ENCODE results near the gene PPME1.

The PPME1 gene

DNA sequence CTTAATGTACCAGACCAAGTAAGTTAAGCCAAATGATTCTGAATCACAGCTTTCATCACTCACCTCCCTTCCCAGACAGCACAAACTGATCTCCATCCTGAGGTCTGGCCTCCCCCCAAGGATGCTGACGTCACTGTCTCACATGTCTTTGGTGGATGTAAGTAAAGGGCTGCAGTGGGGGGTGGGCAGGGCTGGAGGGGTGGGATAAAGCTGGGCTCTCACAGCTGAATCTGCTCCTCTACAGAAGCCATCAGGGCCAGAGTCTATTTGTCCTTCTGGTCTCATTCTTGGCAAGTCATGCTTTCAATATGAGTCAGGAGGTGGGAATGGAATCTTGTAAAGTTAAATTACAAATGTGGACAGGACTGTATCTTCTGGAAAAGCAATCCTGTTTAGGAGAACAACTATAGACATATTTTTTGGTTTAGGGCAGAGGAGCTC lies 107.7 kb downstream of the PPME1 start:
- Histone ChIP-seq H3F3A (ENCODE audit: control insufficient read depth, insufficient read depth) (no peaks in the 10 kb centered on the region), H3K4me3 (ENCODE audit: low read length) (no peak overlapping the region), H3K4me1 (ENCODE audit: control insufficient read depth, low read length) (no peaks in the 10 kb centered on the region), H3K4me2 (ENCODE audit: low read length) (no peak overlapping the region), H3K79me2 (ENCODE audit: control insufficient read depth, low read length) (no peaks in the 10 kb centered on the region), H3K36me3 (ENCODE audit: control insufficient read depth, low read length) (no peaks in the 10 kb centered on the region), H3K27ac (ENCODE audit: low read depth, low read length) (no peak overlapping the region), H3K9me3 (ENCODE audit: control insufficient read depth, insufficient read depth, low read length) (no peaks in the 10 kb centered on the region), H3K27me3 (ENCODE audit: control insufficient read depth, low read length) (peaks cover 14% of the 10 kb centered on the region; the same call in 1 of the 2 replicates), H4K20me1 (ENCODE audit: control insufficient read depth, insufficient read depth, low read depth, low read length) (no peaks in the 10 kb centered on the region), H3K9me2 (replicated peaks; ENCODE audit: control insufficient read depth, low read length) (no peaks in the 10 kb centered on the region)
- no peak for TF ChIP-seq EZH2phosphoT487 (IDR thresholded peaks at IDR 0.05; ENCODE audit: borderline replicate concordance, low read length)
- TF ChIP-seq, protein P1, sequence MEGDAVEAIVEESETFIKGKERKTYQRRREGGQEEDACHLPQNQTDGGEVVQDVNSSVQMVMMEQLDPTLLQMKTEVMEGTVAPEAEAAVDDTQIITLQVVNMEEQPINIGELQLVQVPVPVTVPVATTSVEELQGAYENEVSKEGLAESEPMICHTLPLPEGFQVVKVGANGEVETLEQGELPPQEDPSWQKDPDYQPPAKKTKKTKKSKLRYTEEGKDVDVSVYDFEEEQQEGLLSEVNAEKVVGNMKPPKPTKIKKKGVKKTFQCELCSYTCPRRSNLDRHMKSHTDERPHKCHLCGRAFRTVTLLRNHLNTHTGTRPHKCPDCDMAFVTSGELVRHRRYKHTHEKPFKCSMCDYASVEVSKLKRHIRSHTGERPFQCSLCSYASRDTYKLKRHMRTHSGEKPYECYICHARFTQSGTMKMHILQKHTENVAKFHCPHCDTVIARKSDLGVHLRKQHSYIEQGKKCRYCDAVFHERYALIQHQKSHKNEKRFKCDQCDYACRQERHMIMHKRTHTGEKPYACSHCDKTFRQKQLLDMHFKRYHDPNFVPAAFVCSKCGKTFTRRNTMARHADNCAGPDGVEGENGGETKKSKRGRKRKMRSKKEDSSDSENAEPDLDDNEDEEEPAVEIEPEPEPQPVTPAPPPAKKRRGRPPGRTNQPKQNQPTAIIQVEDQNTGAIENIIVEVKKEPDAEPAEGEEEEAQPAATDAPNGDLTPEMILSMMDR (IDR thresholded peaks at IDR 0.05; ENCODE audit: low read depth, low read length, poor library complexity, severe bottlenecking), result no peak

DNA sequence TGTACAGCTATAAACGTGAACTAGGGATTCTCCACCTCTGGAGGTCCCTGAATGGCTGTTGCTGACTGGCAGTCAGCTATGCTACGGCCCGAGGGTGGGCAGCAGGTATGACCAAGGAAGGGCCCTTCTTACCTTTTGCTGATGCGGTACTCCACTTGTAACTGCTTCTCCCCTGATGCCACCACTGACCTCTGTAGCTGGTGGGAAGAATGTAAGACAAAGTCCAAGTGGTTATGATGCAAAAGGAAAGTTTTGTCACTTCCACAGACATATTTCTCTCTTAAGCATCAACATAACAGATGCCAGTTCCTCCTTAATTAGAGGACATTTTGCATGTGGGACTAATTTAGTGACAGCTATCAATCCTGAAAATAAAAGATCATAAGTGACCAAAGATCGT lies 108.2 kb downstream of the PPME1 start:
- Histone ChIP-seq H3K36me3 (ENCODE audit: control insufficient read depth, low read length) (no peaks in the 10 kb centered on the region), H3K4me1 (ENCODE audit: control insufficient read depth, low read length) (no peaks in the 10 kb centered on the region), H3K9me2 (replicated peaks; ENCODE audit: control insufficient read depth, low read length) (no peaks in the 10 kb centered on the region), H3K4me3 (ENCODE audit: low read length) (no peak overlapping the region), H4K20me1 (ENCODE audit: control insufficient read depth, insufficient read depth, low read depth, low read length) (no peaks in the 10 kb centered on the region), H3K79me2 (ENCODE audit: control insufficient read depth, low read length) (no peaks in the 10 kb centered on the region), H3K4me2 (ENCODE audit: low read length) (no peak overlapping the region), H3K27me3 (ENCODE audit: control insufficient read depth, low read length) (peaks cover 14% of the 10 kb centered on the region; the same call in 1 of the 2 replicates), H3K27ac (ENCODE audit: low read depth, low read length) (no peak overlapping the region), H3F3A (ENCODE audit: control insufficient read depth, insufficient read depth) (no peaks in the 10 kb centered on the region), H3K9me3 (ENCODE audit: control insufficient read depth, insufficient read depth, low read length) (no peaks in the 10 kb centered on the region)
- TF ChIP-seq EZH2phosphoT487 (IDR thresholded peaks at IDR 0.05; ENCODE audit: borderline replicate concordance, low read length), result no peak
- TF ChIP-seq, protein P1 (IDR thresholded peaks at IDR 0.05; ENCODE audit: low read depth, low read length, poor library complexity, severe bottlenecking), result no peak

DNA sequence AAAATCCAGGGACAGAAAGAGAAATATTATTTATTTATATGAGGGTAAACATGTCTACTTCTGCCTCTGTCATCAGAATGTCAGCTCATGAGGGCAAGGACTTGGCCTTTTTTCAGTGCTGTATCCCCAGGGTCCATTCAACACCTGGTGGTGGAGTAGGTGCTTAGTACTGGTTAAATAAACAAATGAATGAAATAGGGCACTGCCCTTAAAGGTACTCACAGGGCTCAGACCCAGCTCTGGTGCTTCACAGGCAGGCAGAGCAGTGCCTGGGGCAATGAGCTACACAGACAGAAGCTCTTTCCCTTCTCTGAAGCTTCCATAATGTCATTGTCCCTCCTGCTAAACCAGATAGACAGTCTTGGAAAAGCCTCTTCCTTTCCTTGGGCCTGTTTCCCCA lies 109.4 kb downstream of the PPME1 start:
- no peaks in the 10 kb centered on the region for H4K20me1 ChIP-seq (ENCODE audit: control insufficient read depth, insufficient read depth, low read depth, low read length)
- H3K4me2 ChIP-seq (ENCODE audit: low read length), result no peak overlapping the region
- TF ChIP-seq, protein P1 (IDR thresholded peaks at IDR 0.05; ENCODE audit: low read depth, low read length, poor library complexity, severe bottlenecking), result no peak
- TF ChIP-seq EZH2phosphoT487 (IDR thresholded peaks at IDR 0.05; ENCODE audit: borderline replicate concordance, low read length), result no peak
- no peaks in the 10 kb centered on the region for H3K4me1 ChIP-seq (ENCODE audit: control insufficient read depth, low read length)
- no peak overlapping the region for H3K4me3 ChIP-seq (ENCODE audit: low read length)
- no peaks in the 10 kb centered on the region for H3K9me3 ChIP-seq (ENCODE audit: control insufficient read depth, insufficient read depth, low read length)
- peaks cover 10% of the 10 kb centered on the region; the same call in 1 of the 2 replicates for H3K27me3 ChIP-seq (ENCODE audit: control insufficient read depth, low read length)
- H3K79me2 ChIP-seq (ENCODE audit: control insufficient read depth, low read length), result no peaks in the 10 kb centered on the region
- H3K27ac ChIP-seq (ENCODE audit: low read depth, low read length), result no peak overlapping the region
- no peaks in the 10 kb centered on the region for H3K36me3 ChIP-seq (ENCODE audit: control insufficient read depth, low read length)
- no peaks in the 10 kb centered on the region for H3F3A ChIP-seq (ENCODE audit: control insufficient read depth, insufficient read depth)
- no peaks in the 10 kb centered on the region for H3K9me2 ChIP-seq (replicated peaks; ENCODE audit: control insufficient read depth, low read length)
